HCT116 (cell line): ENCODE data around the gene ASCC1. TPM values are rescaled to one million over a fixed set of nuclear protein-coding genes. Genes with fewer than 3 reads are reported as not detected.

Source experiments
- ATAC-seq: fragments of 200-7000 bp; cut with Tn5 transposase; 2 replicates; pipeline ENCODE4 v1.9.1; 2020; ENCODE audit warnings: mild to moderate bottlenecking, moderate library complexity
- BruUV-seq: library from RNA; stranded (reverse); fragments of 400-500 nt; replicated peaks from 2 replicates; lab custom pipeline; 2021; lab: Mats Ljungman, UMichigan
- CTCF ChIA-PET: fragments of 300-600 bp; sonication (Branson Sonifier 250); formaldehyde crosslinking; loops from one replicate; lab custom pipeline; 2021; ENCODE audit warnings: antibody characterized with exemption; lab: Charles Lee
- POLR2A ChIA-PET: fragments of 300-600, 350-600 bp; sonication (Branson Sonifier 250); formaldehyde crosslinking; loops from one replicate; lab custom pipeline; 2021; ENCODE audit warnings: antibody characterized with exemption; lab: Charles Lee
- RAD21 ChIA-PET, 2 experiments: fragments of 300-600 bp; sonication (Branson Sonifier 250); formaldehyde crosslinking; loops; one replicate each; lab custom pipeline; 2023; ENCODE audit warnings: low total read pairs in 2 of 2; ENCODE audit not compliant: uncharacterized antibody in 2 of 2, unreplicated experiment in 2 of 2, low non-redundant PET in 1 of 2; lab: Charles Lee
- DNase-seq: peaks from one replicate; pipeline ENCODE4 v3.0.0-alpha.2; 2010; ENCODE audit warnings: low read depth, low spot score
- H2AFZ ChIP-seq: fragments of 200-600 bp; shearing (Covaris generic), sonication (generic); 2 replicates; pipeline ENCODE4 v1.6.1; 2017; ENCODE audit warnings: low read depth, mixed run types, mixed read lengths, antibody characterized with exemption, low read length; ENCODE audit not compliant: poor library complexity, severe bottlenecking
- H3K27ac ChIP-seq: 2 replicates; pipeline ENCODE4 v1.5.1; 2012; ENCODE audit warnings: low read depth, low read length
- H3K27me3 ChIP-seq: fragments of 200-600 bp; sonication (generic); 2 replicates; pipeline ENCODE4 v1.6.1; 2016; ENCODE audit warnings: mixed run types, low read length, mixed read lengths; ENCODE audit not compliant: insufficient read depth
- H3K36me3 ChIP-seq, 2 experiments: fragments of 200-500 bp in 1 of 2; fragments of 200-600 bp in 1 of 2; sonication (Bioruptor generic) in 1 of 2; sonication (generic) in 1 of 2; 2 replicates each; pipeline versions ENCODE4 v1.5.1 to v1.6.1; 2014 to 2016; ENCODE audit warnings: low read length in 2 of 2, inconsistent platforms in 1 of 2, mixed read lengths in 1 of 2, mixed run types in 1 of 2; ENCODE audit not compliant: insufficient read depth in 2 of 2, control insufficient read depth in 1 of 2
- H3K4me1 ChIP-seq, 2 experiments: fragments of 200-600 bp in 1 of 2; sonication (generic) in 1 of 2; 2 replicates each; pipeline versions ENCODE4 v1.5.1 to v1.6.1; 2012 to 2017; ENCODE audit warnings: low read length in 2 of 2, inconsistent platforms in 1 of 2, mild to moderate bottlenecking in 1 of 2, mixed read lengths in 1 of 2, mixed run types in 1 of 2, moderate library complexity in 1 of 2; ENCODE audit not compliant: insufficient read depth in 2 of 2, control insufficient read depth in 1 of 2
- H3K4me2 ChIP-seq: fragments of 200-600 bp; sonication (generic); 2 replicates; pipeline ENCODE4 v1.6.1; 2017; ENCODE audit warnings: mixed run types, low read length, mixed read lengths
- H3K4me3 ChIP-seq, 2 experiments: fragments of 200-600 bp in 1 of 2; sonication (generic) in 1 of 2; replicated peaks in 1 of 2; 2 replicates each; pipeline ENCODE4 v1.5.1; 2011 to 2016; ENCODE audit warnings: low read length in 2 of 2, control low read depth in 1 of 2, low read depth in 1 of 2, mild to moderate bottlenecking in 1 of 2, mixed read lengths in 1 of 2, mixed run types in 1 of 2
- H3K79me2 ChIP-seq: fragments of 200-600 bp; sonication (generic); 2 replicates; pipeline ENCODE4 v1.6.1; 2017; ENCODE audit warnings: mild to moderate bottlenecking, mixed run types, low read length, moderate library complexity, mixed read lengths; ENCODE audit not compliant: insufficient read depth
- H3K9ac ChIP-seq: fragments of 200-600 bp; sonication (generic); 2 replicates; pipeline ENCODE4 v1.6.1; 2016; ENCODE audit warnings: low read length, mixed read lengths
- H3K9me2 ChIP-seq: fragments of 200-600 bp; sonication (generic), shearing (Covaris generic); 2 replicates; pipeline ENCODE4 v1.6.1; 2017; ENCODE audit warnings: mixed run types, mild to moderate bottlenecking, moderate library complexity; ENCODE audit not compliant: insufficient read depth
- H3K9me3 ChIP-seq, 2 experiments: fragments of 200-500 bp in 1 of 2; fragments of 200-600 bp in 1 of 2; sonication (Bioruptor generic) in 1 of 2; sonication (generic) in 1 of 2; 2 replicates each; pipeline ENCODE4 v1.6.1; 2014 to 2017; ENCODE audit warnings: low read length in 2 of 2, mixed read lengths in 2 of 2, inconsistent platforms in 1 of 2, low read depth in 1 of 2, mild to moderate bottlenecking in 1 of 2, mixed run types in 1 of 2, moderate library complexity in 1 of 2; ENCODE audit not compliant: control insufficient read depth in 1 of 2, insufficient read depth in 1 of 2
- H4K20me1 ChIP-seq: fragments of 200-600 bp; sonication (generic), shearing (Covaris generic); 2 replicates; pipeline ENCODE4 v1.6.1; 2017; ENCODE audit warnings: mixed run types, mild to moderate bottlenecking, moderate library complexity; ENCODE audit not compliant: insufficient read depth
- ATF3 ChIP-seq: IDR thresholded peaks from 2 replicates; pipeline ENCODE4 v1.6.1; 2012
- CTCF ChIP-seq, 3 experiments: fragments of 200-600 bp in 1 of 3; sonication (generic) in 1 of 3; IDR thresholded peaks in 2 of 3; conservative IDR thresholded peaks in 1 of 3; 2 replicates each; pipeline ENCODE4 v1.5.1; 2012 to 2017; ENCODE audit warnings: low read depth in 2 of 3, low read length in 2 of 3, antibody characterized with exemption in 1 of 3, borderline replicate concordance in 1 of 3, control low read depth in 1 of 3, mild to moderate bottlenecking in 1 of 3, mixed read lengths in 1 of 3, mixed run types in 1 of 3, moderate library complexity in 1 of 3; ENCODE audit not compliant: insufficient read depth in 1 of 3
- EGR1 ChIP-seq: IDR thresholded peaks from 2 replicates; pipeline ENCODE4 v1.6.1; 2012; ENCODE audit warnings: low read depth
- ELF1 ChIP-seq: IDR thresholded peaks from 2 replicates; pipeline ENCODE4 v1.6.1; 2012; ENCODE audit warnings: low read depth, borderline replicate concordance
- EZH2 ChIP-seq: fragments of 200-600 bp; sonication (generic); IDR thresholded peaks from 2 replicates; pipeline ENCODE4 v1.6.1; 2017; ENCODE audit warnings: antibody characterized with exemption, mixed run types
- MAX ChIP-seq: IDR thresholded peaks from 2 replicates; pipeline ENCODE4 v1.6.1; 2012
- POLR2A ChIP-seq: IDR thresholded peaks from 2 replicates; pipeline ENCODE4 v1.7.0; 2011; ENCODE audit warnings: borderline replicate concordance; ENCODE audit not compliant: insufficient read depth, insufficient read length; ENCODE audit errors: extremely low read depth
- SP1 ChIP-seq: IDR thresholded peaks from 2 replicates; pipeline ENCODE4 v1.6.1; 2012; ENCODE audit warnings: low read depth
- TCF7L2 ChIP-seq: IDR thresholded peaks from 2 replicates; pipeline ENCODE4 v1.7.0; 2011; ENCODE audit warnings: borderline replicate concordance, inconsistent platforms; ENCODE audit not compliant: insufficient read depth, insufficient read length; ENCODE audit errors: extremely low read depth
- YY1 ChIP-seq: IDR thresholded peaks from 2 replicates; pipeline ENCODE4 v1.6.1; 2011; ENCODE audit warnings: low read length, low read depth, moderate library complexity, mild to moderate bottlenecking; ENCODE audit not compliant: insufficient replicate concordance; ENCODE audit errors: extremely low read depth
- intact Hi-C: fragments of 100-400 bp; cut with micrococcal nuclease; formaldehyde crosslinking; loops from 2 replicates; pipeline ENCODE4 v1.10.0; 2022
- total RNA-seq: library from RNA; stranded (reverse); gene quantifications from one replicate; pipeline ENCODE4 v1.2.1, GENCODE V29; 2021; ENCODE audit not compliant: unreplicated experiment
- TF ChIP-seq, protein P1 (sequence below): IDR thresholded peaks from 2 replicates; pipeline ENCODE4 v1.6.1; 2011; ENCODE audit warnings: mild to moderate bottlenecking, low read length, moderate library complexity; ENCODE audit not compliant: insufficient replicate concordance; ENCODE audit errors: extremely low read depth

ASCC1 gene
- total RNA-seq, 1 experiment from 2014 or later: 34.5 TPM

- no TSS peak for BruUV-seq
- H3K36me3 ChIP-seq: no peaks in the 10 kb centered on the region
- no peak overlapping the region for H3K4me2 ChIP-seq
- DNase-seq (no peak), ATAC-seq (no peak)
- ChIA-PET CTCF (interaction anchor here (0.7 kb wide), 1 partner anchor 174 kb away, joined by 4 read pairs; no protein-coding TSS in a partner anchor), POLR2A (no interaction called here), RAD21 (no interaction called here)
- intact Hi-C loops: no loop called here
- H3K9ac ChIP-seq: no peak overlapping the region
- H3K4me1 ChIP-seq: peaks cover 0 to 20% of the 10 kb centered on the region in 2 experiments; a peak in 2 of 4 replicates
- H3K9me2 ChIP-seq: no peaks in the 10 kb centered on the region
- H3K9me3 ChIP-seq: no peaks in the 10 kb centered on the region
- no peaks in the 10 kb centered on the region for H3K27me3 ChIP-seq
- no peaks in the 10 kb centered on the region for H4K20me1 ChIP-seq
- no peak overlapping the region for H3K4me3 ChIP-seq
- no peak overlapping the region for H2AFZ ChIP-seq
- no peaks in the 10 kb centered on the region for H3K79me2 ChIP-seq
- no peak overlapping the region for H3K27ac ChIP-seq
- TF ChIP-seq TCF7L2: no peak
- no peak for TF ChIP-seq ATF3
- no peak for TF ChIP-seq EGR1
- no peak for TF ChIP-seq YY1
These were observed 125.8 kb downstream of the ASCC1 start for GRCh38 chr10:72090326-72090725.

DNA sequence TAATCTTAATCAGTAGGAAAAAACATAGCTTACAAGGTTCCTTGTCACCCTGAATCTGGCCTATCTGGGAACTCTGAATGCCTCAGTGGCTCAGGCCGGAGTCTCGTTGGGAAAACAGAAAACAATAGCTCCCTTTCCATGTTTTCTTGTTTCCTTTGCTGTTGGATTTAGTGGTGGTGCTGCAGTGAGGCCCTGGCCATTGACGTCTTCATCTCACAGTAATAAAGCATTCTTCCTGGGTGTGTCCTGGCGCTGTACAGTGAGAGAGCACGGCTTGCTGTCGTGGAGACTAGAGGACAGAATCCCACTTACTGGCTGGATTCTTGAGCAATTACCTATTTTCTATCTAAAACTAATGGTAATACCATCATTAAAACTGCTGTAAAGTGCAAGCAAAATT lies 126.5 kb downstream of the ASCC1 start:
- Histone ChIP-seq H3K27ac (no peak overlapping the region), H3K4me3 (no peak overlapping the region), H2AFZ (no peak overlapping the region), H3K9me2 (no peaks in the 10 kb centered on the region), H3K36me3 (no peaks in the 10 kb centered on the region), H3K4me1 (peaks cover 0 to 20% of the 10 kb centered on the region in 2 experiments; a peak in 2 of 4 replicates), H3K9ac (no peak overlapping the region), H3K9me3 (no peaks in the 10 kb centered on the region), H3K79me2 (no peaks in the 10 kb centered on the region), H3K27me3 (no peaks in the 10 kb centered on the region), H4K20me1 (no peaks in the 10 kb centered on the region), H3K4me2 (no peak overlapping the region)
- ATAC-seq: no peak
- no TSS peak for BruUV-seq
- intact Hi-C loops: no loop called here
- ChIA-PET CTCF (no interaction called here), POLR2A (no interaction called here), RAD21 (interaction anchor here in 1 of 2 experiments (0.6 kb wide), 1 partner anchor 218 kb away, joined by 3 read pairs; no protein-coding TSS in a partner anchor)
- DNase-seq: no peak
- TF ChIP-seq ATF3 (no peak), TCF7L2 (no peak), MAX (no peak), POLR2A (no peak), ELF1 (no peak), CTCF (IDR thresholded peaks at IDR 0.05 in 2 of 3, conservative IDR thresholded peaks at IDR 0.05 in 1 of 3; ENCODE audit: borderline replicate concordance in 1 of 3, insufficient read depth in 1 of 3, low read depth in 2 of 3, low read length in 2 of 3) (no peak), EZH2 (no peak), SP1 (no peak)
- TF ChIP-seq, protein P1, sequence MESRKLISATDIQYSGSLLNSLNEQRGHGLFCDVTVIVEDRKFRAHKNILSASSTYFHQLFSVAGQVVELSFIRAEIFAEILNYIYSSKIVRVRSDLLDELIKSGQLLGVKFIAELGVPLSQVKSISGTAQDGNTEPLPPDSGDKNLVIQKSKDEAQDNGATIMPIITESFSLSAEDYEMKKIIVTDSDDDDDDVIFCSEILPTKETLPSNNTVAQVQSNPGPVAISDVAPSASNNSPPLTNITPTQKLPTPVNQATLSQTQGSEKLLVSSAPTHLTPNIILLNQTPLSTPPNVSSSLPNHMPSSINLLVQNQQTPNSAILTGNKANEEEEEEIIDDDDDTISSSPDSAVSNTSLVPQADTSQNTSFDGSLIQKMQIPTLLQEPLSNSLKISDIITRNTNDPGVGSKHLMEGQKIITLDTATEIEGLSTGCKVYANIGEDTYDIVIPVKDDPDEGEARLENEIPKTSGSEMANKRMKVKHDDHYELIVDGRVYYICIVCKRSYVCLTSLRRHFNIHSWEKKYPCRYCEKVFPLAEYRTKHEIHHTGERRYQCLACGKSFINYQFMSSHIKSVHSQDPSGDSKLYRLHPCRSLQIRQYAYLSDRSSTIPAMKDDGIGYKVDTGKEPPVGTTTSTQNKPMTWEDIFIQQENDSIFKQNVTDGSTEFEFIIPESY: no peak
